ENCODE measurements around the gene EIF3J.

The EIF3J gene

DNA sequence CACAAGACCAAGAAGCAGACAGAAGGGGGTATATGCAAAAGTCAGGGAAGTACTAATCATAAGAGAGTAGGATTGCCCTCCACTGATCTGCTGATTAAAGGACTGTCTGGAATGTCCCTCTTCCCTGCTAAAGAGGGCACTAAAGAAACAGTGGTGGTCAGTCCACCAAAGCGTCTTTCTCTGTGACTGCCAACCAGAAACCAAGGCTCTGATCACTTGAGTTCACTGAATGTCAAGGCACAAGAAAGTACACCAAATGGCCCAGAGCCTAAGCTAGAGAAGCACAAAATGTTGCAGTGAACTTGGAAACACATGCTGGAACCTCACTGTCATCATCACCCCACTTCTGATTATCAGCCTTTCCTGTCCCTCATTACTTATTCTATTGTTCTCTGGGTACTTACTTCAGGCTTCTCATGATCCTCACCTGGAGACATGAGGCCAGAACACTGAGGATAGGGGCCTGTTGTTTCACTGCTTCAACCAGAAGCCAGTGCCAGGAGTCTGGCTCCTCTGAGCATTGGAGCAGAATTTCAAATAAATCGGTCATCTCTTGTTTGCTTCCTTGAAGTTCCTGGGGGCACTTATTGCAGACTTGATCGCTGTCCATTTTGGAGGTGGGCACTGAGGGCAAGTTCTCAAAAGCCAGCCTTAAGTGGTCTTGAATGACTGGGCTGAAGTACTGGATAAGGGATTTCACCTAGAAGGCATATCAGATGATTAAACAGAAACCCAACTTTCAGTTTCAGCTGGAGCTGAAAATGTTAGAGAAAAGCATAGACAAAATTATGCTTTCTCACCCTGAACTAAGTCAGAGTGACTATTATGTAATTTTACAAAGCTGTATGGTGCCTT is 58.9 kb downstream of the EIF3J start:
- DNase-seq = no peak

- DNase-seq = no peak
Measured at GRCh38 chr15:44596511-44597010, 59.6 kb downstream of the EIF3J start.

GRCh38 chr15:44598066-44598465 is 61.1 kb downstream of the EIF3J start:
- DNase-seq = no peak

DNA sequence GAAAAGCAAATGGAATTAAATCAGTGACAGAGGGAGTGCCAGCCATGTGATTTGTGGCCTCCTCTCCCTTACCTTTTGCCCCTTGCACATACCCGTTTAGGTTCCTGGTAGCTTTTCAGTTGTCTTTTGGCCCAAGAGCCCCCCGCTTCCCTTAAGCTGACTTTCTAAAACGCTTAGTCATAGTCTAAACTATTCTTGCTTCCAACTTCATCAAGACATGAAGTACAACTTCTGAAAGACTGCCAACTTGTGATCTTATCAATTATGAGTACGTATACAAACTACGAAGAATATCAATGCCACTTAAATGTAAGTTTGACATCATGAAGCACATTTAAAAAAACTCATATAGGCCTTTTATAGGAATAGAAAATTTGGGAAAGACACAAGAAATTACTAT is 61.9 kb downstream of the EIF3J start:
- DNase-seq = no peak

- DNase-seq = no peak
Measured at GRCh38 chr15:44603126-44603525, 66.2 kb downstream of the EIF3J start.

DNA sequence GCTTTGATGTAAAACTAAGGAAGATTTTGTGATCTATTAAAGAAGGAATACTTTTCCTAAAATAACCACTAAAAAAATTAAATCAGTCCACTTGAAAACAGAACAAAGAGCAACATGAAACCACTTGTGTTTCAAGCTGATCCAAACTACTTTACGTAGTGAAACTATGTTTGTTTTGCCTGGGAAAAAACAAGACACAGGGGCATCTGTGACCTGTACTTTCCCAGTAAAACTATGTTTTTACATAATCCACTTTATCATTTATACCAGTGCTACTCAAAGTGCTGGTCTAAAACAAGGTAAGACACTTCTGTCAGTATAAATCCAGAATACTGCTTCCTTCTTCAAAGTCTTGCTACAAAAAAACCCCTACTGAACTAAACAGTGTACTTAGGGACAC is 69.8 kb downstream of the EIF3J start:
- DNase-seq = no peak
